HG03103 (cell line): ENCODE results near the gene ZNF467.

Source experiments
- ATAC-seq: cut with Tn5 transposase; IDR thresholded peaks from one replicate; pipeline ENCODE4 v1.9.1; 2021; ENCODE audit warnings: low read depth; ENCODE audit not compliant: unreplicated experiment

Gene ZNF467

GRCh38 chr7:149716932-149717307, 56.5 kb downstream of the ZNF467 start:
- ATAC-seq, result no peak

GRCh38 chr7:149716007-149716931, 57.1 kb downstream of the ZNF467 start:
- ATAC-seq, result no peak

- no peak for ATAC-seq
These were observed 57.9 kb downstream of the ZNF467 start for GRCh38 chr7:149715476-149715875.

GRCh38 chr7:149714910-149715471, 58.4 kb downstream of the ZNF467 start:
- peak; percentile 0 for ATAC-seq
